Measurements from ENCODE around the gene KCNG2.

KCNG2 gene

GRCh38 chr18:79905389-79905911 lies 107.7 kb downstream of the KCNG2 start:
- DNase-seq (ENCODE audit: low read depth, low spot score), result no peak

- DNase-seq (ENCODE audit: low read depth, low spot score), result no peak
Observed at GRCh38 chr18:79905993-79906392, 108.3 kb downstream of the KCNG2 start.

- DNase-seq (ENCODE audit: low read depth, low spot score), result no peak
Observed at GRCh38 chr18:79906706-79907105, 109.0 kb downstream of the KCNG2 start.

DNA sequence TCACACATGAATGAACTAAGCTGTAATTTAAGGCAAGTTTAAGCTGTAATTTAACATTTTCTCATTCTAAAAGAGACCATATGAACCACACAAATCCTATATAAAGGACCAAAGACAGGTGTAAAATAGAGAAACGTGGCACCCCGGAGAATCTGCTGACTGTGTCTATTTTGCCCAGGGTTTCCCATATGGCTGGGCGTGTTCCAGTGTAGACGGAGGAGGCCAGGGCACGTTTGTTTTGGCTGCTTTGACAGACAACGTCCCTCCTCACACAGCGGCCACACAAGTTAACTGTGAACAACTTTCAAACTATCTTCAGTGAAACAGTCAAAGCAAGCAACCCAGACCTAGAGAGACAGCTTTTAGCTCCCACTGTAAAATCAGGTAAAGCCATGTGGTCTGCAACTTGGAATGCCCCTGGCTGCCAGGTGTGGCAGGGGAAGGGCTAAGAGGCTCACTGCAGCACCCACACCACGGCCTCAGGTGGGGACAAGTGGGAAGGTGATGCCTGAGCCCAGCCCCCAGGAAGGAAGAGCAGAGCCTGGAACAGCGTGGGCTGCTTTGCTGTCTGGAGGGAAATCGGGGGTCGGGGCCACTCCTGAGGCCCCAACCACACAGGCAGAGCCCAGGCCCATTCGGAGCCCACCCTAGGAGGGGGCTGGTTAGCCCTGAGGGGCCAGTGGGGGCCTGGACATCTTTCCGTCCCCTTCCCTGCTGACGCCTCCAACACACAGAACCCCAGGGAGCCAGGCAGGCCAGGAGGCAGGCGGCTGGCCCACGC lies 113.0 kb downstream of the KCNG2 start:
- DNase-seq (ENCODE audit: low read depth, low spot score), result no peak

- no peak for DNase-seq (ENCODE audit: low read depth, low spot score)
Observed at GRCh38 chr18:79911344-79912270, 113.9 kb downstream of the KCNG2 start.

DNA sequence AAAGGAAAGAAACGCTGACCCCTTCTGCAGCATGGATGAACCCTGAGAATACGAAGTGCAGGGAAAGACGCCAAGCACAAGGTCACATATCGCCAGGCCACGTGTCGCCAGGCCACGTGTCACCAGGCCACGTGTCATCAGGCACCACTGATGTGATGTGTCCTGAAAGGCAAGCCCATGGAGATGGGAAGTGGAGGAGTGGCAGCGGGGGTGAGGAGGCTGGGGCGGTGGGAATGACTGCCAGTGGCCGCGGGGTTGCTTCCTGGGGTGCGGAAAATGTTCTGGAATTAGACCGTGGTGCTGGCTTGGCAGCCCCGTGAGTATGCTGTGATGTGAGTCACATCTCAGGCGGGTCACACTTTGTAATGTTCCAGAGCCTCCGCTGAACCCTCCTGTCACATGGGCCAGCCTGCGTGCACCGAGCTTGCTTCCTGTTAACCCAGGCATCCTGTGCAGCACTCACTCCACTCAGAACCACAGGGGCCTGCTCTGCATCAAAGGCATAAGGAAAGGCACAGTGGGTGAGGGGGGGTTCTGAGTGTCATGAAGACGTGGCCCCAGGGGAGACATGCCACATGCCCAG lies 114.8 kb downstream of the KCNG2 start:
- DNase-seq (ENCODE audit: low read depth, low spot score), result no peak

- no peak for DNase-seq (ENCODE audit: low read depth, low spot score)
Observed at GRCh38 chr18:79912994-79913831, 115.5 kb downstream of the KCNG2 start.

- no peak for DNase-seq (ENCODE audit: low read depth, low spot score)
Observed at GRCh38 chr18:79914614-79915160, 116.9 kb downstream of the KCNG2 start.

- no peak for DNase-seq (ENCODE audit: low read depth, low spot score)
Observed at GRCh38 chr18:79915161-79916127, 117.7 kb downstream of the KCNG2 start.

DNA sequence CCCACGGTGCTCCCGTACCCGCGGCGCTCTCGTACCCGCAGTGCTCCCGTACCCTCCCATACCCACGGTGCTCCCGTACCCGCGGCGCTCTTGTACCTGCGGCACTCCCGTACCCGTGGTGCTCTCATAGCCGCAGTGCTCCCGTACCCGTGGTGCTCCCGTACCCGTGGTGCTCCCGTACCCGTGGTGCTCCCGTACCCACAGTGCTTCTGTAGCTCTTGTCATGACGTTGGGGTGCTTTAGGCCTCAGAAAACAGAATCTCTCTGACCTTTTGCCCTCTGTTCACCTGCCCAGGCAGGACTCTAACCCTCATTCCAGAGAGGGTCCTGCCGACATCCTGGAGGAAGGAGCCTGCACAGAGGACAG lies 118.4 kb downstream of the KCNG2 start:
- no peak for DNase-seq (ENCODE audit: low read depth, low spot score)

DNA sequence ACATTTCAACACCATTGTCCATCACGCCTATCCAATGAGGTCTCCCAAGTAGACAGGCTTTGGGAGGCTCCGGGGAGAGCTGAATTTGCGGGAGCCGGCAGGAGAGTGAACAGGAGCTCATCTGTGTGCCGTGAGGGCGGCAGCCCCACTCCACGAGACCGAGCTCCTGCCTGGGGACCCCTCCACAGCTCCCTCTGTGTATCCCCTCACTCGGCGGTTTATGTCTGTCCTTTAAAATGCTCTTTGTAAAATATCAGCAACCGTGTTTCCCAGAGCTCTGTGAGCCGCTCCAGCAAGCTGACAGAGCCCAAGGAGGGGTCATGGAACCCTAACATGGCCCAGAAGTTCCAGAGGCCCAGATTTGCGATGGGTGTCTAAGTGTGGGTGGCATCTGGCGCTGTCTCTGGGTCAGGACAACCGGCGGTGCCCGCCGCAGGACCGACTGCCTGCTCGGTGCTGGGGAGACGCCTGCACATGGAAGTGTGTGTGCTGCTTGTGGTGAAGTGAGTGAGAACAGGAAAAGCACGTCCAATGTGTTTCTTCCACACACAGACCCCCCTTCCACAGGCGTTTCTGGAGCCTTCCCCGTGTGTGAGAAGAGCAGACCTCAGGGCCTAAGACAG lies 118.9 kb downstream of the KCNG2 start:
- no peak for DNase-seq (ENCODE audit: low read depth, low spot score)

- no peak for DNase-seq (ENCODE audit: low read depth, low spot score)
Observed at GRCh38 chr18:79917169-79917852, 119.6 kb downstream of the KCNG2 start.

- DNase-seq (ENCODE audit: low read depth, low spot score), result no peak
Observed at GRCh38 chr18:79917853-79918614, 120.3 kb downstream of the KCNG2 start.

- no peak for DNase-seq (ENCODE audit: low read depth, low spot score)
Observed at GRCh38 chr18:79918615-79919011, 120.9 kb downstream of the KCNG2 start.

DNA sequence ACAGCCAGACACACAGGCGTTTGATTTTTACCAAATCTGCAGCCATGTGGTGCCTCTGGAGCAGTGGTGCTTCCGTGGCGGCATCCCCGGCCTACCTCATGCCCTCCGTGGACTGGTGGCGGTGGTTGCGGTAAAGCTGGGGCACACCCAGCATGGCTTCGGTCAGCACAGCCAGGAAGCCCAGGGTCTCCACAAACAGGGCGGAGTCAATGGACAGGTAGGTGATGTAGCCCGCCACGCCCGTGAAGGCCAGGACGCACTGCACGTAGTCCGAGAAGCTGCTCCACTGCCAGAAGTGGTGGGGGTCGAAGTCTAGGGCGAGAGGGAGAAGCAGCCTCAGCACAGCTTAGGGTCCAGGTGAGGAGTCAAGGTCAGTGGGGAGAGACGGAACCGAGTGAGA lies 121.4 kb downstream of the KCNG2 start:
- DNase-seq (ENCODE audit: low read depth, low spot score), result no peak

DNA sequence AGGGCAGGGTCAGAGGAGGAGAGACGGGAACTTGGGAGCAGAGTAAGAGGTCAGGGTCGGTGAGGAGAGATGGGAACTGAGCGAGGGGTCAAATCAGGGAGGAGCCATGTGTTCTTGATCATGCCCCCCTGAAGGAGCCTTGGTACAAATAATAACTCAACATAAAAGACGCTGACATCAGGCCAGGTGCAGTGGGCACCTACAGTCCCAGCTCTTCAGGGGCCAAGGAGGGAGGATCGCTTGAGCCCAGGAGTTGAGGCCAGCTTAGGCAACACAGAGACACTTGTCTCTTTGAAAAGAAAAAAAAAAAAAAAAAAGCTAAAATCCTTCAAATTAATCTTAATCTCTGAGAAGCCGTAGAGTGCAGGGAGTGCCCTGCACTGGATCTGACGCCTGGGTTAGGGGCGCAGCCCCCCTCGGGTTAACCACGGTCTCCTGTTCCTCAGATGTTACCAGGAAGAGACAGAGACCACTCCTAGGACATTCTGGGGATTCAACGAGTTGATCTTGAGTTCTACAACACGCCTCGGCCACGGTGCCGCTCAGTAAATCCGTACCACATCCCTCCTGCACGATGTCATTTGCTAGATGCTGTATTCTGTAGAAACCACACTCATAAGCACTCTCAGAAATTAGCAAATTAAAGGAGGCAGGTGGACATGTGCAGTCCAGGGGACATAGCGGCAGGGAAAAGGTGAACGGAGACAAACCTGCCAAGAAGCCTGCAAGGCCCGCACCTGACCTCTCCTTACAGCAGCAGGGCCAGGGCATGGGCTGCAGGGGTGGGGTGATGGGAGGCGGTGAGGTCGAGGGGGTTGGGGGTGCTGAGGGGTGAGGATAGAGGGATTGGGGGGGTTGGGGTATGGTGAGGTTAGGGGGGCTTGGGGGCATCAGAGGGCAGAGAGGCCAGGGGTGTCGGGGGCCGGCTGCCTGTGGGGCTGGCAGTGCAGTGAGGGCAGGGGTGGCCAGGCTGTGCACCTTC lies 124.5 kb downstream of the KCNG2 start:
- no peak for DNase-seq (ENCODE audit: low read depth, low spot score)

GRCh38 chr18:79922971-79923411 lies 125.3 kb downstream of the KCNG2 start:
- DNase-seq (ENCODE audit: low read depth, low spot score), result no peak
